GM13976 (cell line): Measurements from ENCODE around the gene ATP6V1C2.

Experiments
- DNase-seq: peaks from one replicate; pipeline ENCODE4 v3.0.0; 2012; ENCODE audit warnings: low spot score
- CTCF ChIP-seq: IDR thresholded peaks from 2 replicates; pipeline ENCODE4 v1.5.1; 2012; ENCODE audit warnings: borderline replicate concordance, mild to moderate bottlenecking; ENCODE audit not compliant: insufficient read depth; ENCODE audit errors: extremely low read depth, missing control alignments, control extremely low read depth
- in situ Hi-C: fragments of 300-500 bp; cut with MboI; formaldehyde crosslinking; loops from one replicate; pipeline ENCODE4 v1.12.0; 2022; ENCODE audit warnings: low sequenced_read_pairs, mixed read lengths, inconsistent platforms; ENCODE audit not compliant: unreplicated experiment

Gene ATP6V1C2

GRCh38 chr2:10764896-10765295 lies 43.5 kb downstream of the ATP6V1C2 start:
- in situ Hi-C loops = no loop called here
- DNase-seq = no peak
- no peak for TF ChIP-seq CTCF

GRCh38 chr2:10765461-10765860 lies 44.0 kb downstream of the ATP6V1C2 start:
- in situ Hi-C loops = no loop called here
- TF ChIP-seq CTCF = no peak
- no peak for DNase-seq

- DNase-seq = no peak
- no peak for TF ChIP-seq CTCF
- in situ Hi-C loops = no loop called here
These were observed 44.5 kb downstream of the ATP6V1C2 start for GRCh38 chr2:10765914-10766313.

GRCh38 chr2:10768063-10768507 lies 46.7 kb downstream of the ATP6V1C2 start:
- in situ Hi-C loops = no loop called here
- no peak for DNase-seq
- no peak for TF ChIP-seq CTCF

GRCh38 chr2:10770956-10771750 lies 49.7 kb downstream of the ATP6V1C2 start:
- no peak for TF ChIP-seq CTCF
- no peak for DNase-seq
- in situ Hi-C loops = no loop called here

- in situ Hi-C loops = no loop called here
- TF ChIP-seq CTCF = no peak
- DNase-seq = no peak
These were observed 50.4 kb downstream of the ATP6V1C2 start for GRCh38 chr2:10771786-10772185.
